Body of pancreas (tissue), 4 donors: ENCODE measurements around the gene NEO1. TPM values are rescaled to one million over a fixed set of nuclear protein-coding genes. Genes with fewer than 3 reads are reported as not detected.

Experiments used
- ATAC-seq: fragments of 150-250 bp; one replicate; pipeline ENCODE4 v1.9.1; 2016
- DNase-seq, 4 donors: peaks; one replicate each; pipeline ENCODE4 v3.0.0-alpha.2; 2019
- H3K27ac ChIP-seq, 4 donors: fragments of 200-600 bp; sonication (generic); 1 replicate in 3 of 4; 2 replicates in 1 of 4; pipeline versions ENCODE4 v1.5.1 to v1.6.1; 2016 to 2019; ENCODE audit warnings: mild to moderate bottlenecking in 1 of 4, mixed read lengths in 1 of 4, moderate library complexity in 1 of 4
- H3K27me3 ChIP-seq, 2 donors: fragments of 200-600 bp; sonication (generic); one replicate each; pipeline ENCODE4 v1.6.0; 2016; ENCODE audit warnings: mild to moderate bottlenecking in 1 of 2
- H3K36me3 ChIP-seq, 2 donors: fragments of 200-600 bp; sonication (generic); replicated peaks in 1 of 2; 2 replicates each; pipeline ENCODE4 v1.5.1; 2016; ENCODE audit warnings: low read depth in 2 of 2; ENCODE audit not compliant: insufficient read depth in 1 of 2
- H3K4me1 ChIP-seq: fragments of 200-600 bp; sonication (generic); one replicate; pipeline ENCODE4 v1.6.0; 2016
- H3K4me3 ChIP-seq, 2 donors: fragments of 200-600 bp; sonication (generic); 1 replicate in 1 of 2; 2 replicates in 1 of 2; pipeline ENCODE4 v1.5.1; 2016 to 2019
- H3K9me3 ChIP-seq, 3 donors: fragments of 200-600 bp; sonication (generic); 1 replicate in 2 of 3; 2 replicates in 1 of 3; pipeline ENCODE4 v1.5.1; 2016
- CTCF ChIP-seq, 7 experiments: fragments of 450-650 bp in 4 of 7; fragments of 200-600 bp in 3 of 7; sonication (generic) in 3 of 7; IDR thresholded peaks; one replicate each; pipeline ENCODE4 v1.5.1; 2016 to 2019; ENCODE audit warnings: antibody characterized with exemption in 7 of 7
- POLR2A ChIP-seq, 3 donors: fragments of 450-650 bp; IDR thresholded peaks; one replicate each; pipeline ENCODE4 v1.6.1; 2016; ENCODE audit warnings: antibody characterized with exemption in 3 of 3, mild to moderate bottlenecking in 2 of 3
- WGBS, 2 donors: methylation state at CpG; one replicate each; pipeline ENCODE4 v1.1.5; 2017; 5-methylcytosine and 5-hydroxymethylcytosine counted together
- intact Hi-C: fragments of 100-400 bp; cut with DNase I; formaldehyde crosslinking; loops from one replicate; pipeline ENCODE4 v1.15.1; 2023
- total RNA-seq, 2 donors: library from RNA; depleted of rRNA; stranded (reverse); fragments of >200 nt; gene quantifications; one replicate each; pipeline ENCODE4 v1.1.0, GENCODE V29; 2016

NEO1 gene
- total RNA-seq, 2 donors from 2014 or later, result 18.2 to 29.7 TPM

- intact Hi-C loops, result no loop called here
- Histone ChIP-seq H3K9me3 (no peaks in the 10 kb centered on the region), H3K4me3 (no peak overlapping the region), H3K27me3 (no peaks in the 10 kb centered on the region), H3K27ac (no peak overlapping the region), H3K4me1 (peaks cover 21% of the 10 kb centered on the region), H3K36me3 (no peaks in the 10 kb centered on the region)
- 82 to 83% methylated on average over 2 of the region's 2 CpGs for WGBS, 2 donors
- DNase-seq, result no peak
- no peak for ATAC-seq
- TF ChIP-seq POLR2A (IDR thresholded peaks at IDR 0.05), result no peak
- TF ChIP-seq CTCF (IDR thresholded peaks at IDR 0.05), result no peak
Observed at GRCh38 chr15:73035221-73035620, 17.0 kb upstream of the NEO1 start.

- Histone ChIP-seq H3K4me1 (peaks cover 20% of the 10 kb centered on the region), H3K27ac (no peak overlapping the region), H3K36me3 (no peaks in the 10 kb centered on the region), H3K27me3 (no peaks in the 10 kb centered on the region), H3K9me3 (no peaks in the 10 kb centered on the region), H3K4me3 (no peak overlapping the region)
- whole genome bisulfite sequencing, 2 donors, result 75 to 86% methylated on average over 4 of the region's 4 CpGs
- intact Hi-C loops, result no loop called here
- no peak for DNase-seq
- ATAC-seq, result no peak
- no peak for TF ChIP-seq CTCF (IDR thresholded peaks at IDR 0.05)
- no peak for TF ChIP-seq POLR2A (IDR thresholded peaks at IDR 0.05)
Observed at GRCh38 chr15:73038220-73038619, 14.0 kb upstream of the NEO1 start.

GRCh38 chr15:73046073-73046472, 6.2 kb upstream of the NEO1 start:
- 53% methylated on average over 5 of the region's 5 CpGs for WGBS, 2 donors
- H3K36me3 ChIP-seq, result no peaks in the 10 kb centered on the region
- intact Hi-C loops, result no loop called here
- H3K4me3 ChIP-seq, result no peak overlapping the region
- TF ChIP-seq POLR2A (IDR thresholded peaks at IDR 0.05) (no peak), CTCF (IDR thresholded peaks at IDR 0.05) (no peak)
- no peaks in the 10 kb centered on the region for H3K27me3 ChIP-seq
- peaks cover 6% of the 10 kb centered on the region for H3K4me1 ChIP-seq
- no peak overlapping the region for H3K27ac ChIP-seq
- DNase-seq, result no peak
- no peaks in the 10 kb centered on the region for H3K9me3 ChIP-seq
- ATAC-seq, result no peak

GRCh38 chr15:73047882-73048281, 4.4 kb upstream of the NEO1 start:
- ATAC-seq, result no peak
- Histone ChIP-seq H3K4me3 (no peak overlapping the region), H3K27ac (no peak overlapping the region), H3K27me3 (no peaks in the 10 kb centered on the region), H3K9me3 (no peaks in the 10 kb centered on the region), H3K4me1 (peaks cover 6% of the 10 kb centered on the region), H3K36me3 (no peaks in the 10 kb centered on the region)
- DNase-seq, result no peak
- WGBS, 2 donors, result 90 to 91% methylated on average over 6 of the region's 6 CpGs
- no peak for TF ChIP-seq POLR2A (IDR thresholded peaks at IDR 0.05)
- no peak for TF ChIP-seq CTCF (IDR thresholded peaks at IDR 0.05)
- intact Hi-C loops, result no loop called here

GRCh38 chr15:73048624-73049295, 3.5 kb upstream of the NEO1 start:
- H3K36me3 ChIP-seq, result no peaks in the 10 kb centered on the region
- H3K9me3 ChIP-seq, result no peaks in the 10 kb centered on the region
- intact Hi-C loops, result no loop called here
- H3K27me3 ChIP-seq, result no peaks in the 10 kb centered on the region
- H3K4me1 ChIP-seq, result peaks cover 11% of the 10 kb centered on the region
- WGBS, 2 donors, result 46 to 56% methylated on average over 3 of the region's 3 CpGs
- DNase-seq (no peak), ATAC-seq (no peak)
- H3K4me3 ChIP-seq, result no peak overlapping the region
- TF ChIP-seq POLR2A (IDR thresholded peaks at IDR 0.05) (no peak), CTCF (IDR thresholded peaks at IDR 0.05) (no peak)
- no peak overlapping the region for H3K27ac ChIP-seq
